K562 (cell line): Measurements from ENCODE around the gene TCF23.

Experiments used
- CTCF ChIP-seq, 3 experiments: IDR thresholded peaks in 2 of 3; conservative IDR thresholded peaks in 1 of 3; 2 replicates each; pipeline ENCODE4 v1.5.1; 2011 to 2012; ENCODE audit warnings: low read length in 3 of 3, mild to moderate bottlenecking in 3 of 3, control low read depth in 2 of 3, improper control_type of control experiment in 1 of 3, inconsistent platforms in 1 of 3, low read depth in 1 of 3, mixed read lengths in 1 of 3, moderate library complexity in 1 of 3; ENCODE audit not compliant: insufficient read depth in 2 of 3
- ETV6 ChIP-seq, 3 experiments: fragments of 150-350 bp in 1 of 3; sonication (generic) in 1 of 3; formaldehyde crosslinking in 1 of 3; IDR thresholded peaks; 2 replicates each; pipeline versions ENCODE4 v1.6.1 to v1.8.0; 2014 to 2022; ENCODE audit warnings: borderline replicate concordance in 2 of 3, low read depth in 2 of 3, antibody characterized with exemption in 1 of 3, low read length in 1 of 3, mild to moderate bottlenecking in 1 of 3, missing genetic modification reagents in 1 of 3
- EZH2 ChIP-seq: IDR thresholded peaks from 2 replicates; pipeline ENCODE4 v1.6.1; 2012; ENCODE audit warnings: low read depth, mild to moderate bottlenecking, inconsistent platforms, low read length, borderline replicate concordance
- FOXA1 ChIP-seq: fragments of 450-650 bp; IDR thresholded peaks from 2 replicates; pipeline ENCODE4 v1.6.1; 2016; ENCODE audit warnings: mild to moderate bottlenecking, borderline replicate concordance
- POLR2A ChIP-seq: fragments of 450-650 bp; conservative IDR thresholded peaks from 2 replicates; pipeline ENCODE4 v1.6.1; 2016
- POLR3G ChIP-seq: IDR thresholded peaks from 2 replicates; pipeline ENCODE4 v1.6.1; 2011; ENCODE audit not compliant: insufficient read length, insufficient replicate concordance; ENCODE audit errors: extremely low read depth
- PREB ChIP-seq: sonication (generic); formaldehyde crosslinking; IDR thresholded peaks from 2 replicates; pipeline ENCODE4 v1.8.1; 2023; ENCODE audit warnings: mild to moderate bottlenecking, missing genetic modification reagents
- ZC3H4 ChIP-seq: sonication (generic); formaldehyde crosslinking; IDR thresholded peaks from 2 replicates; pipeline ENCODE4 v1.9.0; 2021; ENCODE audit warnings: missing genetic modification reagents, borderline replicate concordance
- ZNF274 ChIP-seq: IDR thresholded peaks from 2 replicates; pipeline ENCODE4 v1.6.1; 2011; ENCODE audit warnings: low read depth, mild to moderate bottlenecking, low read length, moderate library complexity, borderline replicate concordance

- TF ChIP-seq POLR2A (no peak), CTCF (IDR thresholded peaks at IDR 0.05 in 2 of 3, conservative IDR thresholded peaks at IDR 0.05 in 1 of 3; ENCODE audit: insufficient read depth in 2 of 3, low read depth in 1 of 3, low read length in 3 of 3) (no peak), ZC3H4 (CRISPR knock-in tag) (no peak), ETV6 (IDR thresholded peaks at IDR 0.05; ENCODE audit: borderline replicate concordance in 1 of 2, low read depth in 2 of 2, low read length in 1 of 2) (no peak), ETV6 (CRISPR knock-in tag; IDR thresholded peaks at IDR 0.05; ENCODE audit: borderline replicate concordance) (no peak), POLR3G (no peak), PREB (CRISPR knock-in tag) (no peak), ZNF274 (no peak), FOXA1 (no peak), EZH2 (no peak)
Measured at GRCh38 chr2:27135478-27135955, 13.3 kb upstream of the TCF23 start.
